Measurements from ENCODE around the gene PHYKPL.

GRCh38 chr5:178216088-178216534, 16.5 kb downstream of the PHYKPL start:
- TF ChIP-seq GATA2 (IDR thresholded peaks at IDR 0.05; ENCODE audit: low read depth, low read length) (no peak), GATA3 (IDR thresholded peaks at IDR 0.05; ENCODE audit: low read depth, low read length) (no peak)

All from SH-SY5Y (cell line).